GM21737 (cell line): ENCODE results near the gene VPS26C.
A peak's percentile ranks its signal among the peaks of the same experiment; 100 is the strongest.

Experiments
- ATAC-seq: cut with Tn5 transposase; IDR thresholded peaks from one replicate; pipeline ENCODE4 v1.9.1; 2021; ENCODE audit warnings: mild to moderate bottlenecking, moderate library complexity; ENCODE audit not compliant: unreplicated experiment

VPS26C gene

GRCh38 chr21:37266515-37267221 is 466 bp downstream of the VPS26C start:
- ATAC-seq: peak; percentile 7

DNA sequence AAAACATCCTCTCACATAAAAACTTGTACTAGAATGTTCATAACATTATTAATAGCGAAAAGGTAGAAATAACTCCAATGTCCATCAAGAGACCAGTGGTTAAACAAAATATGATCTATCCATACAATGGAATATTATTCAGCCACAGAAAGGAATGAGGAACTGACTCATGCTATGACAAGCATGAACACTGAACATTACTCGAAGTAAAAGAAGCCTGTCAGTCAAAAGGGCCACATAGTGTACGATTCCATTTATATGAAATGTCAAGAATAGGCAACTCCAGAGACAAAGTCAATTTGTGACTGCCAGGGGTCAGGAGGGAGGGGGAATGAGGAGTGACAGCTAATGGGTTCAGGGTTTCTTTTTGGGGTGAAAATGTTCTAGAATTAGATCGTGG is 2.3 kb downstream of the VPS26C start:
- ATAC-seq: no peak

DNA sequence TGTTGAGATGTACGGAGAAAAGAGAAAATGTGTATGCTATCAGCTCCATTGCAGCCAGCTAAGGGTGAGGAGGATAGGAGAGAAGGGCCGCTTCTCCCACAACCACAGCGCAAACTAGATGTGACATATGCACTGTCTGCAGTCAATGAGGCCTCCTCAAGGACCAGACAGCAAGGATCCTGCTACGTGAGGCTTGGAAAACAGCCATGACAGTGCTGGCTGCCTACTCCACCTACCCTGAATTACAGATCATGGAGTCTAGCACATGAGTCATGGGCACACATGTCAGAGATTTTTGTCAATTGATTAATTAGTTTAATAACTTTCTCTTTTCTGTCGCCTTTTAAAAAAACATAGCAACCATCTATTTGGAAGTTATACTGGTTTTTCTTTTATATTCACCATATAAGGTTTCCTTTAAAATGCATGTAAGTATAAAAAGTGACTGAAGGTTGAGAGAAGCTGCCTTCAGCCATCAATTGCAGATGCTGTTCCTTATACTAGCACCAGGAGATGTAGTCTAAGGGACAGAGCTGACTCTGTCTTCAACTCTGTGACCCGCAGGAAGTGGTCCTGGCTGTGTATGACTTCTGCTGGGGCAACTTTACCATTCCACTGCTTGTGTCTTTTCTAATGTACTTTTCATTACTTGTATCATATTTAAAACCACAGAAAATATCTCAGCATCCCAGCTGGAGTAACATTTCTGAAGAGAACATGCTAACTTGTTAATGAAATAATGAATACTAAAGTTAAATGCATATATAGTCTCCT is 3.1 kb downstream of the VPS26C start:
- no peak for ATAC-seq

- no peak for ATAC-seq
Observed at GRCh38 chr21:37259426-37259825, 7.7 kb downstream of the VPS26C start.

- ATAC-seq: peak; percentile 60
Observed at GRCh38 chr21:37257967-37258877, 8.9 kb downstream of the VPS26C start.

- ATAC-seq: peak; percentile 29
Observed at GRCh38 chr21:37257511-37257966, 9.6 kb downstream of the VPS26C start.

DNA sequence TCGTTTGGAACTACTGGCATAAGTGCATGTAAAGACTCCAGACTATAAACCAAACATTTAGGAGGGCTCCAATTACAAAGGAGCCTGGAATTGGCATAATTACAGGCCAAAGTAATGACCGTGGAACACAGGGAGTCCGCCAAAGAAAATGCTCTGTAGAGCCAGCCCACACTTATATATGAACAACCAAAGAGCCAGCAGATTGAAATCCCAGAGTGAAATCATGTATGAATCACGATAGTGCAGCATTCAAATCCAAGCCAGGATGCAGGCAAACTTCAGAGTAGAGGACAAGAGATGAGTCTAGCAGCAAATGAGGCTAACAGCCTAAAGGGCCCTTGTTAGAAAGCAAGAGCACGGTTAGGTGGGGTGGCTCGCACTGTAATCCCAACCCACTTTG is 13.1 kb downstream of the VPS26C start:
- no peak for ATAC-seq

- no peak for ATAC-seq
Observed at GRCh38 chr21:37251294-37251634, 15.9 kb downstream of the VPS26C start.

DNA sequence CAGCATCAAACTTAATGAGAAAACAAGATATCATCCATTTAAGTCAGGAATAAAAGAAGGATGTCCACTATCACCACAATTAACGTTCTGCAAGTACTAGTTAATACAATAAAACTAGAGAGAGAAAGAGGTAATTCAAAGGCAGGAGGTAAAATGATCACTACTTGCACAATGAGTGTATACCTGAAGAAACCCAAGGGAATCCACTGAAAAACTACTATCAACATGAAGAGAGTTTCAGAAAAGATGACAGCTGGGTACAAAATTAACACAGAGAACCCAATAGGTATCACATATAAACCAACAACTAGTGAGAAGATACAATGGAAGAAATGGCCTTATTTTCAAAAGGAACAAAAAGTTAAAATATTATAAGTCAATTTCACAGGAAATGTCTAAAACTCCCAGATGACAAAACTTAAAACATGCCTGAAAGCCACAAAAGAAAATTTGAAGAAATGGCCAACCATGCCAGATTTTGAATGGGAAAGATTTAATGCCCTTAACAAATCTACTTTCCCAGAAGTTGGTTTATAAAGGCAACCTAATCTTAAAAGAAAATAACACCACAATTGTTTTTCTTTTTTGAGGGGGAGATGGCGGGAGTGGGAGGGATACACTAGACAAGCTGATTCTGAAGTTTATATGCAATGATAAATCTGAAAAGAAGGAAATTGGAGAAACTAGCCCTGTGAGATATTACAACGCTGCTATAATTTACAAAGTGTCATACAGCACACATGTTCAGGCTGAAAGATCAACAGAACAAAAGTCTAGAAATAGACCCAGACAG is 17.8 kb downstream of the VPS26C start:
- ATAC-seq: no peak

DNA sequence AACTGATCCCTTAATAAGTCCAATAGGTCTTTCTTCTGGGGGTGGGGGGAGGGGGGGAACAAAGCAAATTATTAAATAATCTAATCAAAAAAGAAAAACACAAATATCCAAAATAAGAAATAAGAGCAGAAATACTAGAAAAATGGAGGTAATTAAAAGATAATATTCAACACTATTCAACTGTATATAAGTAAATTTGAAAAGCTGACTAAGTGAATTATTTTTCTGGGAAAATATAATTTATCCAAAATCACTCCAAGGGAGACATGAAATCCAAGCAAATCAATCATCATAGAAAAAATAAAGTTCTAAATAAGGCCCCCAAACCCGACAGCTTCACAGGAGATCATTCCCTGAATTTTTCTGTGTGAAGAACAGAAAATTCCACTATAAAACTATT is 18.8 kb downstream of the VPS26C start:
- no peak for ATAC-seq

DNA sequence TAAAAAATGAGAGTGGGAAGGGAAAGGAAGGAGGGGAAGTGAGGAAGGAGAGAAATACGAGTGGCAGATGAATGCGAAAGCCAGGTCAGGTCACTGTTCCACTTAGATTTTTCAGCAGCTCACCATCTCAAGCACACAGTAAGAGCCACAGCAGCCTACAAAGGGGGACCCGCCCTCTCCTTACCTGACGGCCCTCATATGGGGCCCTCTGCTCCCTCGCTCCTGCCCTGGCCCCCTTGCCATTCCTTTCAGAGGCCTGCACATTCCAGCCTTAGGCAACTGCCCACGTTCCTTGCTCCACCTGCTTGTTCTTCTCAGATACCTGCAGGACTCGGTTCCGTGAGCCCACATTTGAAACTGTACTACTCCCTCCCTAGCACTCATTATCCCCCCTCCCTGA is 22.0 kb downstream of the VPS26C start:
- ATAC-seq: no peak

DNA sequence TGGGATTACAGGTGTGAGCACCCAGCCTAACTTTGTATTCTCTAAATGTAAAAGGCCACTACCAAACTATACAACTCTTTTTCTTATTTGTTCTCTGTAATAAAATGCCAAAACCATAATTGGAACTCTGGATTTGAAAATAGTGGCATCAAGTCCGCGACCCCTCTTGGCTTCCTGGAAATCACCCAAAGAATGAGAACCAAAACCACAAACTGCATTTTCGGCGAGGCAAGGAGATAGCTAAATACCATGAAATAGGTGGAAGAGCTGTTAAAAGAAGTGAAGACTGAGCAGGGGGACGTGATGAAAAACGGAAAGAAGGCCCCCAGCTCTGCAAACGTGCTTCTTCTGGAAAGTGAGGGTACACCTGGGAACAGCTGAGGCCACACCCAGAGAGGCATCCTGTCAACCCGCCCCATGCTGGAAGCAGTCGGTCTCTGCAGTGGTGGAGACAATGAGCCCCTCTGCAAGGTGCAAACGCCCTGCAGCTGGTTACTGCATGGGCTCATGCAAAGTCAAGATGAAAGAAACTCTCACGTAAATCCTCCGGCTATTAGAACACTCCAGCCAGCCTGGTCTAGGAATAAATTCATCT is 22.5 kb downstream of the VPS26C start:
- no peak for ATAC-seq

DNA sequence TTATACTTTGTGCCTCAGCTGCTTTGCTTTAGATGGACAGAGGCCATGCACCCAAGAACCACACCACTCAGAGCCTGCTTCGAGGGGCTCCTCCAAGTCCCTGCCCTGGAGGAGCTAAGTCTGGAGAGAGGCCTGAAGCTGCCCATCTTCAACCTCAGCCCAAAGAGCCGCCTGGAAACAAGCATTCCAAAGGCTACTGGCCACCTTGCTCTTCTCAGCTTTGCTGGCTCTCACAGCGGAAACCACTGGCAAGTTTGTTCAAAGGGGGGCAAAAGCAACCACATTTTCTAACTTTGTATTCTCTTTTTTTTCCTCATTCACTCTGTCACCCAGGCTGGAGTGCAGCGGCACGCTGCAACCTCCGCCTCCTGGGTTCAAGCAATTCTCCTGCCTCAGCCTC is 23.2 kb downstream of the VPS26C start:
- no peak for ATAC-seq

DNA sequence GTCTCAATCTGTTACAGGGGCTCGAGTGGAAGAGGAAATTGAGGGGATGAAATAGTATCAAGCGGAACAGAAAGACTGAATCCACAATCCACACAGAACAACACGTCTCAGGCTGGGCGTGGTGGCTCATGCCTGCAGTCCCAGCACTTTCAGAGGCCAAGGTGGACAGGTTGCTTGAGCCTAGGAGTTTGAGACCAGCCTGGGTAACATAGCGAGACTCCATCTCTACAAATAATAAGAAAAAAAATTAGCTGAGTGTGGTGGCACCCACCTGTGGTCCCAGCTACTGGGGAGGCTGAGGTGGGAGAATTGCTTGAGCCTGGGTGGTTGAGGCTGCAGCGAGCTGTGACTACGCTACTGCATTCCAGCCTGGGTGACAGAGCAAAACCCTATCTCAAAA is 25.7 kb downstream of the VPS26C start:
- ATAC-seq: no peak

DNA sequence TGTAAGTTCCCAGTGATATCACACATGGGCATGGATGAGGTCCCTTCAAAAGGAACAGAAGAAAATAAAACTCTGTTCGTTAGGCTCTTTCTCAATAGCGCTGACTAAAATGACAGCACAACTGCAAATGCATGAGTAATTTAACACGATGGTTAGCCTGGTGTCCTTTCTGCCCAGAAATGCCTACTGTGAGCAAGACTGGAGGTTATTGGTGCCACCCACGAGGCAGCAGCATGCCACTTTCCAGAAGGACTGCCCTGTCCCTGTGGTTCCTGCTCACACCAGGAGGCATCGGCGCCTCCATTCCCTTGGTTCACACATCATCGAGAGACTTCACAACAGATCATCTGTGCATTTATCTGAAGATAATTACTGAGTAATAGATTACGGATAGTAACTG is 26.2 kb downstream of the VPS26C start:
- no peak for ATAC-seq

DNA sequence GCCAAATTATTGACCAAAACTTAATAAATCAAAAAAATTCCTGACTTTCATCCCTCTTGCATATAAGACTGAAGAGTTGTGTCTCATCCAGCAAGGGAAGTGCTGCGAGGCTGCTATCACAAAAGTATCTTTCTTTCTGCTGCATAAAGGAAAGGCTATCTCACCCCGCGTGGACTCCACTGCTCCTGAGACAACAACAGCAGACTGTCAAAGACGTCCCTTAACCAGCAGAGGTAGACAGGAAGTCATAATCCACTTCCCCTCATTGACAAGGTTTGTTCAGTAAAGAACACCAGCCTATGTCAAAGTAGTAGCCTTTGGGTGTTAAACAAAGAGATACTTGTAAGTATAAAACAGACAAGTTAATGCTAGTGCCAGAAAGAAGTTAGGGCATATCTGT is 29.4 kb downstream of the VPS26C start:
- ATAC-seq: no peak

DNA sequence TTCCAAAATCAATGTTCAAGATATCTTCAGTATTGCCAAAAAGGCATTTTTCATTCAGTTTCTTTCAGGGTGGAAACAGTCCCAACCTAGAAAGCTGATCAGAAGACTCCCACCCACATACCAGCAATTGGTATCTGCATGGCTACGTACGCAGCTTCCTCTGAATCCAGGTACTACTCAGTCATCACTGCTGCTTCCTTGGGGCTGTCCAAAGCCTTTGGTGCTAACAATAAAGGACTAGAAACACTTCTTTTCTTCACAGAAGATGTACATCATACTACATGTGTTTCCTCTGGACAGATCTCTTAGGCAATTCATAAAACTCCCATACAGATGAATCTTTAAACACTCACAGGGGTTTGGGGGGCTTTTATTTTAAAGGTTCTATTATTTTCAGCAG is 29.8 kb downstream of the VPS26C start:
- no peak for ATAC-seq

DNA sequence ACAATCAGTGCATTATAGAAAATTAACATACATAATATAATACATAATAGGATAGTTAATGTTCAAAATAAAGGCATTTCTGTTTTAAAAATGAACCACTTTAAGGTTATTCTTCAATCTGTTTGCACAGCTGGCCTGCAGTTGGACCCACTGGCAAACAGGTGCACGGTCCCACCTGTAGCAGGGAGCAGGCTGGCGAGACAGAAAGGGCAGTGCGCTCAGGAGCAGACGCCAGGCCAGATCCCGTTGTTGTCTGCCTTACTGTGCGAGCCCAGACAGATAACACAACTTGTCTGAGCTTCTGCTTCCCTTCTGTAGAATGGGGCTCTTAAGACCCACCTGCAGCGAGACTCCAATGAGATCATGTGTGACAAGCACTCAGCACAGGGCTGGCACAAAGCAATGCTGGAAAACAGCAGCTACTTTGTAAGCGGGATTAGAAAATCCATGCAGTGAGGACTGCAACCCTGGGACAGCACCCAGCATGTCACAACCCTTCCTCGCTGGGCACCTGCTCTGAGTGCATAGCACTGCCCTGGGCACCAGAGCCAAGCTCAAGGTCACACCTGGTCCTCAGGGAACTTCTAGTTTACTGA is 33.5 kb downstream of the VPS26C start:
- no peak for ATAC-seq

DNA sequence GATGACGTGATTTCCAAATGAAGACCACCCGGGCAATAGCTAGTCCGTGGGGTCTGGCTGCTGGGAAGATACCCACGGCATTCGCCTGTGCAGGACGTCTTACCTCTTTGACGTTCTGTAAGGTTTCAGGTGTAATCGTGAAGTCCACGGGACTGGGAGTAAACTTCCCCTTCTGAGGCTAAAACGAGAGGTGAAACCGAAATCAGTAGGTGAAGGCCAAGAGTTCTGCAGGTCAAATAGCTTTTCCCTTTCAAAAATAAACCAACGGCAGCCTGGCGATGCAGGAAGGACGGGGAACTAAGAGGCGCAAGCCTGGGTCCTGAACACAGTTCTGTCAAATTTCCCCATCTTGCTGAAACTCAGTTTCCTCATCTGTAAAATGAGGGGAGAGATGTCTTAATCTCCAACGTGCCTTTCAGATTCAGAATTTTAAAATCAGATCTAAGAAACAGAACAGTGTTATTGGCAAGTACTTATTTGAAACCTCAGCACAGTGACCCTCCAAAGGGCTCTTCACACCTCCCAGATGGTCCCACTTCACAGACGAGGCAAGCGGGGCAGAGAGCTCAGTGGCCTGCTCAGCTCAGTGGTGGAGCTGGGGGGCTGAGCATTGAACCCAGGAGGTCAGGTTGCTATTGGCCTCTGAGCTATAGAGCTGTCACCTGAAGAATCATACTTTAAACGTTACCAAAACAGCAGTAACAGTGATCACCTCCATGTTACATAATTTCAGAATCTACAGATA is 34.7 kb downstream of the VPS26C start:
- ATAC-seq: no peak
